Body of pancreas (tissue), 4 donors: ENCODE measurements around the gene SLC22A3. TPM values are rescaled to one million over a fixed set of nuclear protein-coding genes. Genes with fewer than 3 reads are reported as not detected.
"Not testable (repeated sequence)": the region's sequence is repeated elsewhere in the genome, so short reads cannot be mapped to it uniquely, and the experiment has no call there.

Source experiments
- ATAC-seq: fragments of 150-250 bp; one replicate; pipeline ENCODE4 v1.9.1; 2016
- DNase-seq, 4 donors: peaks; one replicate each; pipeline ENCODE4 v3.0.0-alpha.2; 2019
- H3K27ac ChIP-seq, 4 donors: fragments of 200-600 bp; sonication (generic); 1 replicate in 3 of 4; 2 replicates in 1 of 4; pipeline versions ENCODE4 v1.5.1 to v1.6.1; 2016 to 2019; ENCODE audit warnings: mild to moderate bottlenecking in 1 of 4, mixed read lengths in 1 of 4, moderate library complexity in 1 of 4
- H3K27me3 ChIP-seq, 2 donors: fragments of 200-600 bp; sonication (generic); one replicate each; pipeline ENCODE4 v1.6.0; 2016; ENCODE audit warnings: mild to moderate bottlenecking in 1 of 2
- H3K36me3 ChIP-seq, 2 donors: fragments of 200-600 bp; sonication (generic); replicated peaks in 1 of 2; 2 replicates each; pipeline ENCODE4 v1.5.1; 2016; ENCODE audit warnings: low read depth in 2 of 2; ENCODE audit not compliant: insufficient read depth in 1 of 2
- H3K4me1 ChIP-seq: fragments of 200-600 bp; sonication (generic); one replicate; pipeline ENCODE4 v1.6.0; 2016
- H3K4me3 ChIP-seq, 2 donors: fragments of 200-600 bp; sonication (generic); 1 replicate in 1 of 2; 2 replicates in 1 of 2; pipeline ENCODE4 v1.5.1; 2016 to 2019
- H3K9me3 ChIP-seq, 3 donors: fragments of 200-600 bp; sonication (generic); 1 replicate in 2 of 3; 2 replicates in 1 of 3; pipeline ENCODE4 v1.5.1; 2016
- CTCF ChIP-seq, 7 experiments: fragments of 450-650 bp in 4 of 7; fragments of 200-600 bp in 3 of 7; sonication (generic) in 3 of 7; IDR thresholded peaks; one replicate each; pipeline ENCODE4 v1.5.1; 2016 to 2019; ENCODE audit warnings: antibody characterized with exemption in 7 of 7
- POLR2A ChIP-seq, 3 donors: fragments of 450-650 bp; IDR thresholded peaks; one replicate each; pipeline ENCODE4 v1.6.1; 2016; ENCODE audit warnings: antibody characterized with exemption in 3 of 3, mild to moderate bottlenecking in 2 of 3
- WGBS, 2 donors: methylation state at CpG; one replicate each; pipeline ENCODE4 v1.1.5; 2017; 5-methylcytosine and 5-hydroxymethylcytosine counted together
- intact Hi-C: fragments of 100-400 bp; cut with DNase I; formaldehyde crosslinking; loops from one replicate; pipeline ENCODE4 v1.15.1; 2023
- total RNA-seq, 2 donors: library from RNA; depleted of rRNA; stranded (reverse); fragments of >200 nt; gene quantifications; one replicate each; pipeline ENCODE4 v1.1.0, GENCODE V29; 2016

The SLC22A3 gene
- total RNA-seq, 2 donors from 2014 or later: 4.9 TPM; not detected in 1

- no peaks in the 10 kb centered on the region for H3K27me3 ChIP-seq
- TF ChIP-seq POLR2A (IDR thresholded peaks at IDR 0.05) (no peak), CTCF (IDR thresholded peaks at IDR 0.05) (no peak)
- ATAC-seq (no peak), DNase-seq (no peak)
- intact Hi-C loops: no loop called here
- no peaks in the 10 kb centered on the region for H3K36me3 ChIP-seq
- H3K4me3 ChIP-seq: no peak overlapping the region
- H3K27ac ChIP-seq: no peak overlapping the region
- 76 to 96% methylated on average over 2 of the region's 2 CpGs for WGBS, 2 donors
- H3K4me1 ChIP-seq: no peaks in the 10 kb centered on the region
- H3K9me3 ChIP-seq: no peaks in the 10 kb centered on the region
These were observed 97.0 kb downstream of the SLC22A3 start for GRCh38 chr6:160445130-160445529.

- no peak for ATAC-seq
- Histone ChIP-seq H3K27me3 (no peaks in the 10 kb centered on the region), H3K4me1 (no peaks in the 10 kb centered on the region), H3K4me3 (no peak overlapping the region), H3K9me3 (no peaks in the 10 kb centered on the region), H3K36me3 (no peaks in the 10 kb centered on the region), H3K27ac (no peak overlapping the region)
- TF ChIP-seq POLR2A (IDR thresholded peaks at IDR 0.05) (no peak), CTCF (IDR thresholded peaks at IDR 0.05) (no peak)
- intact Hi-C loops: no loop called here
- no peak for DNase-seq
- 87 to 90% methylated on average over 4 of the region's 4 CpGs for WGBS, 2 donors
These were observed 99.2 kb downstream of the SLC22A3 start for GRCh38 chr6:160447350-160447749.

GRCh38 chr6:160449787-160450186, 101.6 kb downstream of the SLC22A3 start:
- H3K27ac ChIP-seq, ATAC-seq, H3K4me1 ChIP-seq, H3K4me3 ChIP-seq, DNase-seq, H3K27me3 ChIP-seq, H3K36me3 ChIP-seq, H3K9me3 ChIP-seq: not testable (repeated sequence)
- 78 to 91% methylated on average over 4 of the region's 4 CpGs for WGBS, 2 donors
- intact Hi-C loops: loop anchor here (10.0 kb wide), 3 partner anchors 225 to 585 kb away; no protein-coding TSS in a partner anchor

- H3K27me3 ChIP-seq: no peaks in the 10 kb centered on the region
- H3K36me3 ChIP-seq: no peaks in the 10 kb centered on the region
- 89 to 94% methylated on average over 5 of the region's 5 CpGs for WGBS, 2 donors
- TF ChIP-seq CTCF (IDR thresholded peaks at IDR 0.05) (no peak), POLR2A (IDR thresholded peaks at IDR 0.05) (no peak)
- DNase-seq (no peak), ATAC-seq (no peak)
- no peak overlapping the region for H3K27ac ChIP-seq
- intact Hi-C loops: loop anchor here (10.0 kb wide), 3 partner anchors 226 to 586 kb away; no protein-coding TSS in a partner anchor
- H3K4me3 ChIP-seq: no peak overlapping the region
- no peaks in the 10 kb centered on the region for H3K9me3 ChIP-seq
- peaks cover 2% of the 10 kb centered on the region for H3K4me1 ChIP-seq
These were observed 102.7 kb downstream of the SLC22A3 start for GRCh38 chr6:160450849-160451248.

GRCh38 chr6:160454303-160454702, 106.1 kb downstream of the SLC22A3 start:
- Histone ChIP-seq H3K27me3 (no peaks in the 10 kb centered on the region), H3K36me3 (no peaks in the 10 kb centered on the region), H3K4me1 (peaks cover 7% of the 10 kb centered on the region), H3K4me3 (no peak overlapping the region), H3K27ac (no peak overlapping the region), H3K9me3 (no peaks in the 10 kb centered on the region)
- DNase-seq: no peak
- ATAC-seq: no peak
- TF ChIP-seq POLR2A (IDR thresholded peaks at IDR 0.05) (no peak), CTCF (IDR thresholded peaks at IDR 0.05) (no peak)
- intact Hi-C loops: loop anchor here (10.0 kb wide), 3 partner anchors 230 to 590 kb away; no protein-coding TSS in a partner anchor
- 27 to 43% methylated on average over 6 of the region's 6 CpGs for WGBS, 2 donors
